RWPE1 (cell line): ENCODE results near the gene GBF1.
"Not testable (repeated sequence)": the region's sequence is repeated elsewhere in the genome, so short reads cannot be mapped to it uniquely, and the experiment has no call there.

Source experiments
- CTCF ChIA-PET: fragments of 350-600 bp; sonication (Branson Sonifier 250); formaldehyde crosslinking; extraction: SDS; loops from one replicate; lab custom pipeline; 2021; lab: Yijun Ruan, JAX
- POLR2A ChIA-PET: fragments of 400-600 bp; formaldehyde crosslinking; extraction: SDS; loops from one replicate; lab custom pipeline; 2020; ENCODE audit warnings: antibody characterized with exemption; ENCODE audit not compliant: low non-redundant PET; lab: Yijun Ruan, JAX
- DNase-seq: peaks from one replicate; pipeline ENCODE4 v3.0.0; 2012; ENCODE audit warnings: low spot score
- H3K27ac ChIP-seq: fragments of 450-650 bp; 2 replicates; pipeline ENCODE4 v1.5.1; 2017
- CTCF ChIP-seq: fragments of 450-650 bp; conservative IDR thresholded peaks from 2 replicates; pipeline ENCODE4 v1.5.1; 2017; ENCODE audit warnings: low read depth, mild to moderate bottlenecking

Gene GBF1

GRCh38 chr10:102208311-102209035 lies 36.9 kb upstream of the GBF1 start:
- ChIA-PET POLR2A (no interaction called here), CTCF (no interaction called here)
- no peak for DNase-seq
- TF ChIP-seq CTCF, result no peak
- no peak overlapping the region for H3K27ac ChIP-seq

GRCh38 chr10:102211615-102212299 lies 33.6 kb upstream of the GBF1 start:
- H3K27ac ChIP-seq, result no peak overlapping the region
- POLR2A ChIA-PET, result interaction anchor here (0.5 kb wide), 1 partner anchor 173 kb away, joined by 3 read pairs; no protein-coding TSS in a partner anchor
- no peak for DNase-seq
- no peak for TF ChIP-seq CTCF
- CTCF ChIA-PET, result interaction anchor here (0.8 to 1.4 kb wide), 2 partner anchors 10 to 42 kb away, joined by 3 to 5 read pairs; no protein-coding TSS in a partner anchor

- POLR2A ChIA-PET, CTCF ChIA-PET, DNase-seq, H3K27ac ChIP-seq: not testable (repeated sequence)
Measured at GRCh38 chr10:102213599-102213998, 31.7 kb upstream of the GBF1 start.

GRCh38 chr10:102219370-102219769 lies 26.0 kb upstream of the GBF1 start:
- DNase-seq, result no peak
- CTCF ChIA-PET, result interaction anchor here (0.6 to 1.5 kb wide), 5 partner anchors 9 to 66 kb away, joined by 3 to 6 read pairs (median 3); no protein-coding TSS in a partner anchor
- no peak overlapping the region for H3K27ac ChIP-seq
- POLR2A ChIA-PET, result interaction anchor here (0.6 kb wide), 1 partner anchor 31 kb away, joined by 4 read pairs; no protein-coding TSS in a partner anchor
- no peak for TF ChIP-seq CTCF

GRCh38 chr10:102220612-102221011 lies 24.7 kb upstream of the GBF1 start:
- POLR2A ChIA-PET, result no interaction called here
- CTCF ChIA-PET, result interaction anchor here (0.8 to 1.1 kb wide), 2 partner anchors 10 to 14 kb away, joined by 5 read pairs; no protein-coding TSS in a partner anchor
- DNase-seq, result no peak

GRCh38 chr10:102222797-102223196 lies 22.5 kb upstream of the GBF1 start:
- no peak for TF ChIP-seq CTCF
- no peak overlapping the region for H3K27ac ChIP-seq
- DNase-seq, result no peak
- POLR2A ChIA-PET, result no interaction called here
- CTCF ChIA-PET, result interaction anchor here (0.6 kb wide), 1 partner anchor 104 kb away, joined by 3 read pairs; no protein-coding TSS in a partner anchor

More at GRCh38 chr10:102220612-102221011, 24.7 kb upstream of the GBF1 start:
- H3K27ac ChIP-seq, result no peak overlapping the region
- TF ChIP-seq CTCF, result no peak
